GM08714 (cell line): ENCODE data around the gene ANK2.

Experiments used
- H3K4me3 ChIP-seq: fragments of 200-500 bp; sonication (Bioruptor generic); 2 replicates; pipeline ENCODE4 v1.5.1; 2014; ENCODE audit warnings: mild to moderate bottlenecking, low read length, inconsistent platforms
- ZNF274 ChIP-seq: IDR thresholded peaks from 2 replicates; pipeline ENCODE4 v1.6.1; 2012; ENCODE audit warnings: mild to moderate bottlenecking, low read depth, low read length

ANK2 gene

GRCh38 chr4:113026556-113026955 is 22.9 kb upstream of the ANK2 start:
- no peak overlapping the region for H3K4me3 ChIP-seq
- no peak for TF ChIP-seq ZNF274

- no peak for TF ChIP-seq ZNF274
- H3K4me3 ChIP-seq, result no peak overlapping the region
Observed at GRCh38 chr4:113028074-113028473, 21.4 kb upstream of the ANK2 start.

- no peak for TF ChIP-seq ZNF274
- H3K4me3 ChIP-seq, result no peak overlapping the region
Observed at GRCh38 chr4:113031212-113031611, 18.2 kb upstream of the ANK2 start.

- TF ChIP-seq ZNF274, result no peak
- no peak overlapping the region for H3K4me3 ChIP-seq
Observed at GRCh38 chr4:113040793-113041192, 8.7 kb upstream of the ANK2 start.

- TF ChIP-seq ZNF274, result no peak
Observed at GRCh38 chr4:113042502-113042901, 7.0 kb upstream of the ANK2 start.

GRCh38 chr4:113043591-113043990 is 5.9 kb upstream of the ANK2 start:
- no peak for TF ChIP-seq ZNF274
- H3K4me3 ChIP-seq, result no peak overlapping the region

More at GRCh38 chr4:113042502-113042901, 7.0 kb upstream of the ANK2 start:
- no peak overlapping the region for H3K4me3 ChIP-seq

GRCh38 chr4:113050371-113050755 is 910 bp downstream of the ANK2 start:
- no peak for TF ChIP-seq ZNF274

GRCh38 chr4:113050837-113051236 is 1.4 kb downstream of the ANK2 start:
- H3K4me3 ChIP-seq, result no peak overlapping the region
- TF ChIP-seq ZNF274, result no peak

More at GRCh38 chr4:113050371-113050755, 910 bp downstream of the ANK2 start:
- H3K4me3 ChIP-seq, result no peak overlapping the region

GRCh38 chr4:113051361-113051760 is 1.9 kb downstream of the ANK2 start:
- TF ChIP-seq ZNF274, result no peak

GRCh38 chr4:113052379-113052951 is 3.0 kb downstream of the ANK2 start:
- TF ChIP-seq ZNF274, result no peak
- H3K4me3 ChIP-seq, result no peak overlapping the region

More at GRCh38 chr4:113051361-113051760, 1.9 kb downstream of the ANK2 start:
- no peak overlapping the region for H3K4me3 ChIP-seq

GRCh38 chr4:113053883-113054282 is 4.4 kb downstream of the ANK2 start:
- no peak overlapping the region for H3K4me3 ChIP-seq
- no peak for TF ChIP-seq ZNF274

- TF ChIP-seq ZNF274, result no peak
Observed at GRCh38 chr4:113056318-113056717, 6.9 kb downstream of the ANK2 start.

GRCh38 chr4:113057891-113058290 is 8.4 kb downstream of the ANK2 start:
- H3K4me3 ChIP-seq, result no peak overlapping the region
- TF ChIP-seq ZNF274, result no peak

More at GRCh38 chr4:113056318-113056717, 6.9 kb downstream of the ANK2 start:
- H3K4me3 ChIP-seq, result no peak overlapping the region

GRCh38 chr4:113059449-113060182 is 10.2 kb downstream of the ANK2 start:
- TF ChIP-seq ZNF274, result no peak
- no peak overlapping the region for H3K4me3 ChIP-seq

GRCh38 chr4:113060853-113061252 is 11.4 kb downstream of the ANK2 start:
- no peak overlapping the region for H3K4me3 ChIP-seq
- no peak for TF ChIP-seq ZNF274
